Measurements from ENCODE around the gene MRTFA. TPM values are rescaled to one million over a fixed set of nuclear protein-coding genes. Genes with fewer than 3 reads are reported as not detected.
A peak's percentile ranks its signal among the peaks of the same experiment; 100 is the strongest.

MRTFA gene
- total RNA-seq, 4 donors from 2014 or later: 24.5 to 56.3 (median 40.9) TPM

DNA sequence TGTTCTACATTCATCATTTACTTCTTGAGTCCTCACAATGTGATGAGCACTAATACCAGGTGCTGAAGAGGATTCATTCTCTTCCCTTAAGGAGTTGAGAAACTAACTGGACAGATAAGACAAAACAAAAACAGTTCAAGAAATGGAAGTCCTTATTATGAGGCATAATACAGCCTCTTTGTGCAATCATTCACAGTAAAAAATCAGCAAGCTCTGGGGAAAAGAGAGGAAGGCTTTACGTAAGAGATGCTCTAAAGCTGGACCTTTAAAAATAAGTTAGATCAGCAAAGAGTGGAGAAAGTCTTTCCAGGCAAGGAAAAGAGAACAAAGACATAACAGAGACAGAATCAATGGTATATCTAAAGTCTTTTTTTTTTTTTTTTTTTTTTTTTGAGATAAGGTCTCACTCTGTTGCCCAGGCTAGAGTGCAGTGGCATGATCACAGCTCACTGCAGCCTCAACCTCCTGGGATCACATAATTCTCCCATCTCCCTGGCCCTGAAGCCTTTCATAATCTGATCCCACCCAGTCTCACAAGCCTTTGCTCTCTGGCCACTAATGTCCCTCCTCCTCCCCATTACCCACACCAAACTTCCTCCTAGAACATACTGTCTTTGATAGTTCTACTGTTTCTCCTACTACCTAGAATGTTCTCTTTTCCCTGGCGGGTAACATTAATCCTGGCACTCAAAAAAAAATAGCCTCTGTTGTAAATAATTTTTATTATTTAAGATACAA, 40.9 kb downstream of the MRTFA start:
- H3K4me1 ChIP-seq: peaks cover 10 to 71% (median 29%) of the 10 kb centered on the region in 3 donors
- no peak overlapping the region for H3K4me3 ChIP-seq
- H3K27ac ChIP-seq: peak overlapping the region in 1 of 4 donors; percentile 23
- no peaks in the 10 kb centered on the region for H3K9me3 ChIP-seq
- DNase-seq: no peak
- no peaks in the 10 kb centered on the region for H3K27me3 ChIP-seq
- no peak for TF ChIP-seq POLR2A (IDR thresholded peaks at IDR 0.05)
- TF ChIP-seq, protein P1, sequence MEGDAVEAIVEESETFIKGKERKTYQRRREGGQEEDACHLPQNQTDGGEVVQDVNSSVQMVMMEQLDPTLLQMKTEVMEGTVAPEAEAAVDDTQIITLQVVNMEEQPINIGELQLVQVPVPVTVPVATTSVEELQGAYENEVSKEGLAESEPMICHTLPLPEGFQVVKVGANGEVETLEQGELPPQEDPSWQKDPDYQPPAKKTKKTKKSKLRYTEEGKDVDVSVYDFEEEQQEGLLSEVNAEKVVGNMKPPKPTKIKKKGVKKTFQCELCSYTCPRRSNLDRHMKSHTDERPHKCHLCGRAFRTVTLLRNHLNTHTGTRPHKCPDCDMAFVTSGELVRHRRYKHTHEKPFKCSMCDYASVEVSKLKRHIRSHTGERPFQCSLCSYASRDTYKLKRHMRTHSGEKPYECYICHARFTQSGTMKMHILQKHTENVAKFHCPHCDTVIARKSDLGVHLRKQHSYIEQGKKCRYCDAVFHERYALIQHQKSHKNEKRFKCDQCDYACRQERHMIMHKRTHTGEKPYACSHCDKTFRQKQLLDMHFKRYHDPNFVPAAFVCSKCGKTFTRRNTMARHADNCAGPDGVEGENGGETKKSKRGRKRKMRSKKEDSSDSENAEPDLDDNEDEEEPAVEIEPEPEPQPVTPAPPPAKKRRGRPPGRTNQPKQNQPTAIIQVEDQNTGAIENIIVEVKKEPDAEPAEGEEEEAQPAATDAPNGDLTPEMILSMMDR (IDR thresholded peaks at IDR 0.05): no peak
- intact Hi-C loops (cut with DNase I): no loop called here
- H3K36me3 ChIP-seq: no peaks in the 10 kb centered on the region
- WGBS, 2 donors: 86 to 90% methylated on average over 2 of the region's 2 CpGs

DNA sequence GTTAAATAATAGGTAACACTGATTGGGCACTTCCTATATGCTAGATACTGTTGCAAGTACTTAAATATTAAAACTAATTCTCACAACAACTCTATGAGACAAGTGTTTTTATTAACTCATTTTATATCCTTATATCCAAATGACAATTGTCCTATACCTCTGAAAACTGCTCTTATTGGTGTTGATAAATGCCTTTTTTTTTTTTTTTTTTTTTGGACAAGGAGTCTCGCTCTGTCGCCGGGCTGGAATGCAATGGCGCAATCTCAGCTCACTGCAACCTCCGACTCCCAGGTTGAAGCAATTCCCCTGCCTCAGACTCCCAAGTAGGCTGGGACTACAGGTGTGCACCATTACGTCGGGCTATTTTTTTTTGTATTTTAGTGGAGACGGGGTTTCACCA, 41.6 kb downstream of the MRTFA start:
- H3K27ac ChIP-seq: no peak overlapping the region
- WGBS, 2 donors: 73 to 76% methylated on average over 8 of the region's 8 CpGs
- no peak for TF ChIP-seq POLR2A (IDR thresholded peaks at IDR 0.05)
- TF ChIP-seq, protein P1 (IDR thresholded peaks at IDR 0.05): no peak
- H3K9me3 ChIP-seq: no peaks in the 10 kb centered on the region
- no peaks in the 10 kb centered on the region for H3K27me3 ChIP-seq
- intact Hi-C loops (cut with DNase I): no loop called here
- no peak for DNase-seq
- H3K4me3 ChIP-seq: no peak overlapping the region
- peaks cover 10 to 64% (median 29%) of the 10 kb centered on the region in 3 donors for H3K4me1 ChIP-seq
- no peaks in the 10 kb centered on the region for H3K36me3 ChIP-seq

DNA sequence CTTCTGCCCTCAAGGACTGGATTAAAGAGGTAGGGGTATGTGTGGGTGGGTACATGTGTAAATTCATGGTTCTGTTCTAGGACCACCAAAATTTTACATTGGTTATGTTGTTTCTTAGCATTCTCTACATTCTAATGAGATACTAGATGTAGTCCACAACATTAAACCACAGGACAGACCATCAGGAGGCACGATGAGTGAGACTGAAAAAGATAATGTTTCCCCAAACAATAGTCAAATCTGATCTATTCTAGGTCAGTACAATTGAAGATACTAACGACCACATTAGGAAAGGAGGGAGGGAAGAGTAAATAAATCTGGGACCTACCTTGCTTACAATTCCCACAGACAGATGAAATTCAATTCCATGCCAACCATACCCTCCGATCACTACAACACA, 42.2 kb downstream of the MRTFA start:
- Histone ChIP-seq H3K4me3 (no peak overlapping the region), H3K27ac (no peak overlapping the region), H3K27me3 (no peaks in the 10 kb centered on the region), H3K36me3 (no peaks in the 10 kb centered on the region), H3K4me1 (peaks cover 10 to 63% (median 29%) of the 10 kb centered on the region in 3 donors), H3K9me3 (no peaks in the 10 kb centered on the region)
- WGBS, 2 donors: 60 to 69% methylated on average over 3 of the region's 3 CpGs
- no peak for DNase-seq
- TF ChIP-seq, protein P1 (IDR thresholded peaks at IDR 0.05): no peak
- intact Hi-C loops (cut with DNase I): no loop called here

DNA sequence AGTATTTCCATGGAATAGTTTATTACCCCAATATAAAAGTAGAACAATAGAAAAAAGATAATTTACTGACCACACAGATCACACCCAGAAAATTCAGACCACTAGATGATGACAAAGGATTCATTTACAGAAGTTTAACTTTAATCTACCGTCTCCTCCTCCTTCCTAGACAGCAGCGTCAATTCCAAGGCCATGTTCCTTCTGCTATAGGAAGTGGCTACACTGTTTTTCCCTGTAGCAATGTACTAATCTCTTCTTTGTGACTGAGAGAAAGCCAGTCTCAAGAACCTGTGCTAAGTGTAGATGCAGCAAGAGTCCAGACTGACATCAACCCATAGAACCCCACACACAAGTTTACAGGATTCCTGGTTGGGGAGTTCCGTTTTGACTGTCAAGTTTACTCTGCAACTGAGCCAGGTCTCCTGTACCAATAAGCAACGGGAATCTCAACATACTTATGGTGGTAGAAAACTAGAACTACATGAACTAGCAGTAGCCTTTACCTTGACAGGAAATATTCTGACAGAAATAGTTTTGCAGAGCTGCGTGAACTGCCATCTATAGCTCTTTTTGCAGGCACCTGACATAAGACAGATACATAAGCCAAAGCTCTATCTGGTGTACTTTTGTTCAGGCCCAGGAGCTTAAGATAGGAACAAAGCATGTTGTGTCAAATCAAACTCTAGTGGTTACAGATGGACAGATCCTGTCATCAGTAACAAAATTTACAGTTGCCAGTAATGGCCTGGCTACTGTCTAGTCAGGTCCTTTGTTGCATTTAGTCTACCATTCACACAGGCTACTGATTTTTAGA, 42.9 kb downstream of the MRTFA start:
- H3K9me3 ChIP-seq: no peaks in the 10 kb centered on the region
- DNase-seq: no peak
- no peaks in the 10 kb centered on the region for H3K36me3 ChIP-seq
- no peak for TF ChIP-seq POLR2A (IDR thresholded peaks at IDR 0.05)
- TF ChIP-seq, protein P1 (IDR thresholded peaks at IDR 0.05): no peak
- peaks cover 10 to 65% (median 29%) of the 10 kb centered on the region in 3 donors for H3K4me1 ChIP-seq
- H3K27me3 ChIP-seq: no peaks in the 10 kb centered on the region
- intact Hi-C loops (cut with DNase I): no loop called here
- H3K27ac ChIP-seq: no peak overlapping the region
- H3K4me3 ChIP-seq: no peak overlapping the region
- 74 to 76% methylated on average over 5 of the region's 5 CpGs for WGBS, 2 donors

All from esophagus squamous epithelium (tissue), 5 donors.